Endothelial cell of umbilical vein (primary cell): ENCODE measurements around the gene TTLL11. TPM values are rescaled to one million over a fixed set of nuclear protein-coding genes. Genes with fewer than 3 reads are reported as not detected.

Experiments
- BruUV-seq: library from RNA; stranded (reverse); fragments of 400-500 nt; replicated peaks from 2 replicates; lab custom pipeline; 2021; lab: Mats Ljungman, UMichigan
- CTCF ChIA-PET: fragments of 300-600, 350-600 bp; sonication (Branson Sonifier 250); formaldehyde crosslinking; loops from one replicate; lab custom pipeline; 2021; ENCODE audit warnings: antibody characterized with exemption, inconsistent platforms; lab: Charles Lee
- POLR2A ChIA-PET: fragments of 300-600, 350-600 bp; sonication (Branson Sonifier 250); formaldehyde crosslinking; loops from one replicate; lab custom pipeline; 2021; ENCODE audit warnings: antibody characterized with exemption, inconsistent platforms; lab: Charles Lee
- DNase-seq: peaks from one replicate; pipeline ENCODE4 v3.0.0-alpha.2; 2011; ENCODE audit warnings: low read depth, low spot score
- FAIRE-seq: peaks from 2 replicates; lab custom pipeline; 2011; peaks lifted over from hg19 to GRCh38; lab: Jason Lieb, UNC
- H2AFZ ChIP-seq: 2 replicates; pipeline ENCODE4 v1.6.0; 2012; ENCODE audit warnings: low read depth, low read length, control low read depth, inconsistent platforms
- H3K27ac ChIP-seq: 2 replicates; pipeline ENCODE4 v1.5.1; 2011; ENCODE audit warnings: low read depth, mild to moderate bottlenecking, control low read depth, low read length, moderate library complexity; ENCODE audit not compliant: insufficient read depth
- H3K27me3 ChIP-seq, 2 experiments: 2 replicates each; pipeline versions ENCODE4 v1.6.0 to v1.6.1; 2011; ENCODE audit warnings: low read length in 2 of 2, mixed read lengths in 1 of 2; ENCODE audit not compliant: control insufficient read depth in 2 of 2, insufficient read depth in 2 of 2
- H3K36me3 ChIP-seq, 2 experiments: 2 replicates in 1 of 2; 3 replicates in 1 of 2; pipeline ENCODE4 v1.5.1; 2011; ENCODE audit warnings: low read length in 2 of 2, mild to moderate bottlenecking in 1 of 2, moderate library complexity in 1 of 2; ENCODE audit not compliant: control insufficient read depth in 2 of 2, insufficient read depth in 2 of 2; ENCODE audit errors: extremely low read depth in 1 of 2
- H3K4me1 ChIP-seq: 3 replicates; pipeline ENCODE4 v1.5.1; 2011; ENCODE audit warnings: mild to moderate bottlenecking, low read length; ENCODE audit not compliant: control insufficient read depth, insufficient read depth; ENCODE audit errors: extremely low read depth
- H3K4me2 ChIP-seq: 2 replicates; pipeline ENCODE4 v1.6.1; 2011; ENCODE audit warnings: low read length, control low read depth, mixed read lengths; ENCODE audit not compliant: insufficient read depth
- H3K4me3 ChIP-seq, 3 experiments: fragments of 200-600 bp in 1 of 3; sonication (generic), shearing (Covaris generic) in 1 of 3; replicated peaks in 1 of 3; 2 replicates each; pipeline ENCODE4 v1.5.1; 2011 to 2016; ENCODE audit warnings: control low read depth in 3 of 3, low read length in 3 of 3, mild to moderate bottlenecking in 2 of 3, inconsistent platforms in 1 of 3, low read depth in 1 of 3, moderate library complexity in 1 of 3; ENCODE audit not compliant: insufficient read depth in 1 of 3
- H3K79me2 ChIP-seq: 2 replicates; pipeline ENCODE4 v1.6.0; 2012; ENCODE audit warnings: low read length, inconsistent platforms; ENCODE audit not compliant: control insufficient read depth, insufficient read depth
- H3K9ac ChIP-seq: replicated peaks from 2 replicates; pipeline ENCODE3; 2011; ENCODE audit warnings: low read length, control low read depth; ENCODE audit not compliant: insufficient read depth; ENCODE audit errors: extremely low read depth
- H3K9me1 ChIP-seq: replicated peaks from 3 replicates; pipeline ENCODE4 v1.6.0; 2011; ENCODE audit warnings: mild to moderate bottlenecking, low read length; ENCODE audit not compliant: control insufficient read depth, insufficient read depth; ENCODE audit errors: extremely low read depth
- H3K9me3 ChIP-seq: replicated peaks from 2 replicates; pipeline ENCODE4 v1.5.1; 2012; ENCODE audit warnings: low read length, inconsistent platforms; ENCODE audit not compliant: control insufficient read depth, insufficient read depth
- H4K20me1 ChIP-seq: replicated peaks from 2 replicates; pipeline ENCODE3; 2011; ENCODE audit warnings: mild to moderate bottlenecking, low read length; ENCODE audit not compliant: control insufficient read depth, insufficient read depth; ENCODE audit errors: extremely low read depth
- CTCF ChIP-seq, 2 donors: IDR thresholded peaks; 1 replicate in 1 of 2; 2 replicates in 1 of 2; pipeline ENCODE4 v1.5.1; 2011; ENCODE audit warnings: low read length in 2 of 2, mild to moderate bottlenecking in 2 of 2, moderate library complexity in 2 of 2, control low read depth in 1 of 2, inconsistent platforms in 1 of 2, low read depth in 1 of 2; ENCODE audit not compliant: insufficient read depth in 1 of 2; ENCODE audit errors: extremely low read depth in 1 of 2
- EZH2 ChIP-seq: IDR thresholded peaks from 2 replicates; pipeline ENCODE4 v1.6.1; 2012; ENCODE audit warnings: borderline replicate concordance, low read depth, mild to moderate bottlenecking, moderate library complexity, low read length, inconsistent platforms; ENCODE audit not compliant: severe bottlenecking
- FOS ChIP-seq: IDR thresholded peaks from 2 replicates; pipeline ENCODE4 v1.6.1; 2011; ENCODE audit warnings: mild to moderate bottlenecking, low read length, moderate library complexity, borderline replicate concordance; ENCODE audit not compliant: insufficient read depth
- GATA2 ChIP-seq: IDR thresholded peaks from 2 replicates; pipeline ENCODE4 v1.7.0; 2011; ENCODE audit warnings: low read depth, mild to moderate bottlenecking, moderate library complexity, mixed read lengths, low read length; ENCODE audit not compliant: insufficient read length, insufficient read depth
- JUN ChIP-seq: IDR thresholded peaks from 2 replicates; pipeline ENCODE4 v1.6.1; 2011; ENCODE audit warnings: borderline replicate concordance, low read depth; ENCODE audit not compliant: insufficient read length, insufficient read depth
- MYC ChIP-seq: IDR thresholded peaks from one replicate; pipeline ENCODE4 v1.6.1; 2011; ENCODE audit warnings: mild to moderate bottlenecking, low read depth, low read length
- POLR2AphosphoS5 ChIP-seq: IDR thresholded peaks from 2 replicates; pipeline ENCODE4 v1.6.1; 2012; ENCODE audit warnings: low read depth, mild to moderate bottlenecking, control low read depth, low read length, moderate library complexity; ENCODE audit not compliant: insufficient read depth
- dilution Hi-C: fragments of 300-500 bp; cut with MboI; formaldehyde crosslinking; loops from one replicate; pipeline ENCODE4 v1.15.0; 2019; ENCODE audit warnings: low sequenced_read_pairs; ENCODE audit not compliant: extremely low pct_ligation_motif_present
- intact Hi-C: fragments of 100-400 bp; cut with micrococcal nuclease; formaldehyde crosslinking; loops from one replicate; pipeline ENCODE4 v1.10.0; 2022
- polyA plus RNA-seq, 4 experiments: library from polyadenylated mRNA; depleted of rRNA in 3 of 4; stranded (reverse) in 3 of 4; unstranded in 1 of 4; fragments of >200 nt; gene quantifications; 2 replicates each; pipeline versions ENCODE4 v1.2.1 to v1.2.3, GENCODE V29; 2011 to 2012; ENCODE audit warnings: missing spikeins in 1 of 4
- total RNA-seq: library from RNA; stranded (reverse); gene quantifications from 2 replicates; pipeline ENCODE4 v1.2.3, GENCODE V29; 2021
- TF ChIP-seq, protein P1 (sequence below): IDR thresholded peaks from 2 replicates; pipeline ENCODE4 v1.6.1; 2011; ENCODE audit not compliant: insufficient read depth, insufficient read length

TTLL11 gene
- total and polyA plus RNA-seq, 2 donors (not counting 3 experiments of a cell fraction or from before 2014, with no cell fraction given) = 4.9 to 5.1 TPM

GRCh38 chr9:121990600-121991306 is 102.4 kb downstream of the TTLL11 start:
- Histone ChIP-seq H4K20me1 (no peaks in the 10 kb centered on the region), H3K4me2 (no peak overlapping the region), H3K79me2 (no peaks in the 10 kb centered on the region), H3K9ac (no peak overlapping the region), H3K27me3 (no peaks in the 10 kb centered on the region), H3K9me1 (no peaks in the 10 kb centered on the region), H3K9me3 (no peaks in the 10 kb centered on the region), H3K4me3 (no peak overlapping the region), H3K36me3 (no peaks in the 10 kb centered on the region), H2AFZ (no peak overlapping the region), H3K4me1 (no peaks in the 10 kb centered on the region), H3K27ac (no peak overlapping the region)
- ChIA-PET CTCF (interaction anchor here (1.0 to 3.8 kb wide), 16 partner anchors 9 to 445 kb away, joined by 3 to 21 read pairs (median 4); no protein-coding TSS in a partner anchor), POLR2A (no interaction called here)
- BruUV-seq = no TSS peak
- TF ChIP-seq, protein P1, sequence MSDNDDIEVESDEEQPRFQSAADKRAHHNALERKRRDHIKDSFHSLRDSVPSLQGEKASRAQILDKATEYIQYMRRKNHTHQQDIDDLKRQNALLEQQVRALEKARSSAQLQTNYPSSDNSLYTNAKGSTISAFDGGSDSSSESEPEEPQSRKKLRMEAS = no peak
- no peak for TF ChIP-seq FOS
- TF ChIP-seq JUN = no peak
- no peak for TF ChIP-seq POLR2AphosphoS5
- TF ChIP-seq GATA2 = no peak
- no peak for TF ChIP-seq EZH2
- DNase-seq (no peak), FAIRE-seq (no peak)
- dilution Hi-C loops = no loop called here
- intact Hi-C loops = no loop called here

DNA sequence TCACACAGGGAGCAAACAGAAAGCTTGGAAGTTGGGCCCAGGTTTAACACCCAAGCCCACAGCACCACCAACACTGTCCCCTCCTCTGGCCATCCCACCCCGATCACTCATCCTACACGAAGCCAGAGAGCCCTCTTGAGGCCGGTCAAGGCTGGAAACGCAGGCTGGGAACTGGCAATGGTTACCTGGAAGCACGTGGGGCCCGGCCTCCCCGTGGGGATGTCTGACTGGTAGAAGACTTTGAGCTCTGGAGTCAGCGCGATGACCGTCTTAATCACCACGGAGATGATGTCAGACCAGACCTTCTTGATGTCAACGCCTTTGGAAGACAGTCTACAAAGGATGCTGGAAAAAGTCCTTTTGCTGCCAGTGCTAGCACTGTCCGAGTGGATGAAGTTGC is 104.1 kb downstream of the TTLL11 start:
- intact Hi-C loops = no loop called here
- Histone ChIP-seq H3K4me2 (no peak overlapping the region), H3K4me3 (no peak overlapping the region), H3K9me1 (no peaks in the 10 kb centered on the region), H3K4me1 (peaks cover 3% of the 10 kb centered on the region), H3K27me3 (no peaks in the 10 kb centered on the region), H3K36me3 (no peaks in the 10 kb centered on the region), H3K79me2 (no peaks in the 10 kb centered on the region), H3K27ac (no peak overlapping the region), H2AFZ (no peak overlapping the region), H3K9me3 (no peaks in the 10 kb centered on the region), H3K9ac (no peak overlapping the region), H4K20me1 (no peaks in the 10 kb centered on the region)
- DNase-seq (peak; percentile 25), FAIRE-seq (peak; percentile 26)
- TF ChIP-seq EZH2 (no peak), POLR2AphosphoS5 (no peak), MYC (no peak), CTCF (IDR thresholded peaks at IDR 0.05; ENCODE audit: extremely low read depth in 1 of 2, insufficient read depth in 1 of 2, low read depth in 1 of 2, low read length in 2 of 2) (peak; percentile 30 to 44)
- TF ChIP-seq, protein P1 = no peak
- dilution Hi-C loops = no loop called here
- ChIA-PET POLR2A (no interaction called here), CTCF (interaction anchor here (1.0 to 3.8 kb wide), 3 partner anchors 301 to 443 kb away, joined by 4 to 21 read pairs (median 17); no protein-coding TSS in a partner anchor)
- BruUV-seq = no TSS peak
